Measurements from ENCODE around the gene TRIM72.

DNA sequence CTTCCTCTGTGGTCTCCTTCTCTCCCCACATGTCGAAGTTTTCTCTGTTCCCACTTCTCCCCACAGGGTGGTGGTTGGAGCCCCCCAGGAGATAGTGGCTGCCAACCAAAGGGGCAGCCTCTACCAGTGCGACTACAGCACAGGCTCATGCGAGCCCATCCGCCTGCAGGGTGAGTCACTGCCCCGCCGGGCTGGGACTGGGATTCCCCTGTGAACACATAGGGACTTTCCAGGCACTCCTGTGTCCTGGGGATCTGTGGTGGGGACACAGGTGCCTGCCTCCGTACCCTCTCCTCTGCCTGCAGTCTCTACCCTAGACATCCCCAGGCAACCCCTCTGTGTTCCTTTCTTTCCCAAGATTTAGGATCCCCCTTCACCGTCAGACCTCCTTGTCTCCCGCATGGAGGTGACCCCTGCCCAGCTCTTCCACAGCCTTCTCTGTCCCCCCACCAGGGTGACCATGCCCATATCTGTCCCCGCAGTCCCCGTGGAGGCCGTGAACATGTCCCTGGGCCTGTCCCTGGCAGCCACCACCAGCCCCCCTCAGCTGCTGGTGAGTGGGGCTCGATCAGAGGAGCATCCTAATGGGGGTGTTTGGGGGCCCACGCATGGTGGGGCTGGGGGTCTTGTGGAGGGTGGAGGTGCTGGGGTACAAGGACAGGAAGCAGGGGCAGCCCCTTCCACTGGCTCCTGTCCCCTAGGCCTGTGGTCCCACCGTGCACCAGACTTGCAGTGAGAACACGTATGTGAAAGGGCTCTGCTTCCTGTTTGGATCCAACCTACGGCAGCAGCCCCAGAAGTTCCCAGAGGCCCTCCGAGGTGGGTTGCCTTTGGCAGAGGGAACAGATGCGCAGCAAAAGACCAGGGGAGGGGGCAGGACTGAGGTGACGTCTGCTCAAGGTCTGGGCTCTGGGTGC lies 51.7 kb downstream of the TRIM72 start:
- TF ChIP-seq POLR2A (IDR thresholded peaks at IDR 0.05) (no peak), EP300 (IDR thresholded peaks at IDR 0.05) (no peak)
- TF ChIP-seq, protein P1, sequence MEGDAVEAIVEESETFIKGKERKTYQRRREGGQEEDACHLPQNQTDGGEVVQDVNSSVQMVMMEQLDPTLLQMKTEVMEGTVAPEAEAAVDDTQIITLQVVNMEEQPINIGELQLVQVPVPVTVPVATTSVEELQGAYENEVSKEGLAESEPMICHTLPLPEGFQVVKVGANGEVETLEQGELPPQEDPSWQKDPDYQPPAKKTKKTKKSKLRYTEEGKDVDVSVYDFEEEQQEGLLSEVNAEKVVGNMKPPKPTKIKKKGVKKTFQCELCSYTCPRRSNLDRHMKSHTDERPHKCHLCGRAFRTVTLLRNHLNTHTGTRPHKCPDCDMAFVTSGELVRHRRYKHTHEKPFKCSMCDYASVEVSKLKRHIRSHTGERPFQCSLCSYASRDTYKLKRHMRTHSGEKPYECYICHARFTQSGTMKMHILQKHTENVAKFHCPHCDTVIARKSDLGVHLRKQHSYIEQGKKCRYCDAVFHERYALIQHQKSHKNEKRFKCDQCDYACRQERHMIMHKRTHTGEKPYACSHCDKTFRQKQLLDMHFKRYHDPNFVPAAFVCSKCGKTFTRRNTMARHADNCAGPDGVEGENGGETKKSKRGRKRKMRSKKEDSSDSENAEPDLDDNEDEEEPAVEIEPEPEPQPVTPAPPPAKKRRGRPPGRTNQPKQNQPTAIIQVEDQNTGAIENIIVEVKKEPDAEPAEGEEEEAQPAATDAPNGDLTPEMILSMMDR (IDR thresholded peaks at IDR 0.05) = no peak
